GM19324 (cell line): ENCODE data around the gene UBE2E1.

ENCODE experiments used
- ATAC-seq: cut with Tn5 transposase; IDR thresholded peaks from one replicate; pipeline ENCODE4 v1.9.1; 2021; ENCODE audit warnings: mild to moderate bottlenecking, moderate library complexity; ENCODE audit not compliant: unreplicated experiment, low FRiP score

The UBE2E1 gene

GRCh38 chr3:23817508-23818223 is 11.9 kb downstream of the UBE2E1 start:
- no peak for ATAC-seq

- peak; percentile 59 for ATAC-seq
These were observed 14.0 kb downstream of the UBE2E1 start for GRCh38 chr3:23819599-23820360.

- ATAC-seq: no peak
These were observed 15.1 kb downstream of the UBE2E1 start for GRCh38 chr3:23820888-23821287.

- no peak for ATAC-seq
These were observed 16.1 kb downstream of the UBE2E1 start for GRCh38 chr3:23821858-23822257.

- no peak for ATAC-seq
These were observed 16.8 kb downstream of the UBE2E1 start for GRCh38 chr3:23822559-23822958.

GRCh38 chr3:23823620-23824019 is 17.9 kb downstream of the UBE2E1 start:
- ATAC-seq: no peak

- ATAC-seq: no peak
These were observed 19.1 kb downstream of the UBE2E1 start for GRCh38 chr3:23824699-23825444.

GRCh38 chr3:23825802-23826201 is 20.0 kb downstream of the UBE2E1 start:
- ATAC-seq: no peak

- ATAC-seq: no peak
These were observed 20.8 kb downstream of the UBE2E1 start for GRCh38 chr3:23826382-23827064.

GRCh38 chr3:23829242-23829934 is 23.6 kb downstream of the UBE2E1 start:
- peak; percentile 54 for ATAC-seq

- ATAC-seq: peak; percentile 65
These were observed 25.2 kb downstream of the UBE2E1 start for GRCh38 chr3:23830869-23831484.

- ATAC-seq: peak; percentile 2
These were observed 26.0 kb downstream of the UBE2E1 start for GRCh38 chr3:23831517-23832394.

GRCh38 chr3:23832523-23832922 is 26.8 kb downstream of the UBE2E1 start:
- no peak for ATAC-seq

GRCh38 chr3:23834082-23834870 is 28.5 kb downstream of the UBE2E1 start:
- ATAC-seq: no peak

GRCh38 chr3:23835087-23835486 is 29.3 kb downstream of the UBE2E1 start:
- ATAC-seq: no peak

- ATAC-seq: no peak
These were observed 30.0 kb downstream of the UBE2E1 start for GRCh38 chr3:23835802-23836201.

GRCh38 chr3:23836536-23837230 is 30.9 kb downstream of the UBE2E1 start:
- no peak for ATAC-seq
